Adipocyte (in vitro differentiated cells): ENCODE measurements around the gene GLYATL2.
A peak's percentile ranks its signal among the peaks of the same experiment; 100 is the strongest.

Experiments
- DNase-seq: peaks from one replicate; pipeline ENCODE4 v3.0.0-alpha.2; 2015; ENCODE audit warnings: low read depth
- H3K27me3 ChIP-seq: replicated peaks from 2 replicates; pipeline ENCODE4 v1.7.0; 2013; ENCODE audit warnings: mild to moderate bottlenecking, low read length, moderate library complexity; ENCODE audit not compliant: control insufficient read depth, insufficient read depth
- H3K36me3 ChIP-seq: 2 replicates; pipeline ENCODE4 v1.7.0; 2013; ENCODE audit warnings: low read length, mild to moderate bottlenecking, moderate library complexity; ENCODE audit not compliant: control insufficient read depth, insufficient read depth, severe bottlenecking
- H3K4me1 ChIP-seq: 2 replicates; pipeline ENCODE4 v1.7.0; 2013; ENCODE audit warnings: mild to moderate bottlenecking, low read length, moderate library complexity; ENCODE audit not compliant: control insufficient read depth, insufficient read depth
- H3K4me3 ChIP-seq: 2 replicates; pipeline ENCODE4 v1.7.0; 2013; ENCODE audit warnings: mild to moderate bottlenecking, low read length, moderate library complexity
- H3K9ac ChIP-seq: 2 replicates; pipeline ENCODE4 v1.7.0; 2013; ENCODE audit warnings: mild to moderate bottlenecking, low read length, moderate library complexity
- H3K9me3 ChIP-seq: 2 replicates; pipeline ENCODE4 v1.7.0; 2013; ENCODE audit warnings: mild to moderate bottlenecking, low read length, moderate library complexity; ENCODE audit not compliant: control insufficient read depth

The GLYATL2 gene

DNA sequence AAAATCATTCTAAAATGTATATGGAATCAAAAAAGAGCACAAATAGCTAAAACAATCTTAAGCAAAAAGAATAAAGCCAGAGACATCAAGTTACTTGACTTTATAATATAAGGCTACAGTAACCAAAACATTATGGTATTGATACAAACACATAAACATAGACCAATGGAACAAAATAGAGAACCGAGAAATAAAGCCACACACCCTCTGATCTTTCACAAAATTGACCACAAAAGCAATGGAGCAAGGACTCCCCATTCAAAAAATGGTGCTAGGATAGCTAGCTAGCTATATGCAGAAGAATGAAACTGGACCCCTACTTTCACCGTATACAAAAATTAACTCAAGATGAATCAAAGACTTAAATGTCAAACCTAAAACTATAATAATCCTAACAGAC lies 43.2 kb downstream of the GLYATL2 start:
- no peak overlapping the region for H3K9ac ChIP-seq
- no peaks in the 10 kb centered on the region for H3K27me3 ChIP-seq
- no peak overlapping the region for H3K4me3 ChIP-seq
- H3K9me3 ChIP-seq = no peaks in the 10 kb centered on the region
- H3K36me3 ChIP-seq = no peaks in the 10 kb centered on the region
- H3K4me1 ChIP-seq = peaks cover 3% of the 10 kb centered on the region
- DNase-seq = no peak

DNA sequence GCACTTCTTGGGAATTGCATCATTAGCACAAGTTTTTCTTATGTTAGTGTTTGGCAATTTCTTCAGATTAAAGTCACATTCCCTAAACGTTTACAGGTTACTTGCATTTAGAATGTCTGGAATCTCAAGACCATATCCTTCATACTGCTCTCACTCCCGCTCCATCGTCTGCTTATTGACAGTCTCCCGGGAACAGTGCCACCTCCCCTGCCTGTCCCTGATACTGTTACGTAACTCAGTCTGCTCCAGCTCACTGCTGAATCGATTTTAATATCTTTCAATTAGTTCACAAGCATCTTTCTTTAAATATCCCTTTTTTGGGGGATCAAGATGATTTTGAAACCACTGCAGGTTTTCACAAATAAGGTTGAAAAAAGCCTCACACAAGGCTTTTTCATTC lies 48.2 kb downstream of the GLYATL2 start:
- no peak overlapping the region for H3K9ac ChIP-seq
- H3K9me3 ChIP-seq = peaks cover 10% of the 10 kb centered on the region
- no peaks in the 10 kb centered on the region for H3K36me3 ChIP-seq
- peaks cover 6% of the 10 kb centered on the region for H3K4me1 ChIP-seq
- peak; percentile 14 for DNase-seq
- H3K27me3 ChIP-seq = no peaks in the 10 kb centered on the region
- H3K4me3 ChIP-seq = no peak overlapping the region

DNA sequence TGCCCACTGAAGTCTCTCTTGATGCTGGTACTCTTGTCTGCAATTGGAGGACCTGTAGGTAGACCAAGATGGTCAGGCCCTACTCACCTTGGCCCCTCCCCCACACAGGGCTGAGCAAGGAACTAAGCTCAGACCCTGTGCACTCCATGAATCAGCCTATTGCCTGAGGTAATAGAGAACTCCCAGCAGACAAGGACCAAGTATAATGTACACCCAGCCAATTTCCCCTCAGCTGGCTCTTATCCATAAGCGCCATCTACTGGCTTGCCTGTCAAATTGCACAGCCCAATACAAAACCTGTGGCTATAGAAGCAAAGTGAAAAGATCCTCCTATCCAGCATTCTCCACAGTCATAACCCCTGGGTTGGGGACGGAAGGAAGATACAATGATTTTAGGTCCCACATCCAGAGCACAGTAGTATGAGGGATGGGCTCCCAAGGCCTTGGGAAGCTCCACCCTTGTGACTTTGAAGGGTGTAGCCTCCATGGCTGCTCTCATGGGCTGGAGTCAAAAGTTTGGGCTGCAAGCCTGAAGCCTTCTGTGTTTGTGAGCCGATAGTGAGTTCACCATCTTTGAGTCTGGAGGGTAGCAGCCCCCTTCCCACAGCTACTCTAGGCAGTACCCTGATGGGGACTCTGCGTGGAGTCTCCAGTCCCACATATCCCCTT lies 56.0 kb downstream of the GLYATL2 start:
- no peak overlapping the region for H3K9ac ChIP-seq
- no peak overlapping the region for H3K4me3 ChIP-seq
- H3K27me3 ChIP-seq = no peaks in the 10 kb centered on the region
- DNase-seq = peak; percentile 78
- peaks cover 10% of the 10 kb centered on the region for H3K9me3 ChIP-seq
- H3K36me3 ChIP-seq = no peaks in the 10 kb centered on the region
- H3K4me1 ChIP-seq = no peaks in the 10 kb centered on the region

DNA sequence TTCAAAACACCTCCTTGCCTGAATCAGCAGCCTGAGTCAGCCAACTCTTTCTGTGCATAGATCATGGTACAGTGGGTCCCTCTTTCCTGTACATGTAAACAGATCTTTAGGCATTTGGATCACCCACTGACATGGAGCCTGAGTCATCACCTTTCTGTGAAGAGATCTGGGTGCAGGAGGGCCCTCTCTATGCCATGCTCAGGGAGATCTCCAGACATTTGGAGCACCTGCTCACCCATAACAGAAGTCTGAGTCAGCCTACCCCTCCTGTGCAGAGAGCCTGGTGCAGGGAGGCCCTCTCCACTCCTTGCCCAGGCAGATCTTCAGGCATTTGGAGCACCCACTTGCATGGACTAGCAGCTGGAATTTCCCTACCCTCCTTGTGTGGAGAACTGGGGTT lies 56.6 kb downstream of the GLYATL2 start:
- Histone ChIP-seq H3K36me3 (no peaks in the 10 kb centered on the region), H3K4me3 (no peak overlapping the region), H3K27me3 (no peaks in the 10 kb centered on the region), H3K9me3 (peaks cover 5% of the 10 kb centered on the region), H3K4me1 (no peaks in the 10 kb centered on the region), H3K9ac (no peak overlapping the region)
- DNase-seq = peak; percentile 3

DNA sequence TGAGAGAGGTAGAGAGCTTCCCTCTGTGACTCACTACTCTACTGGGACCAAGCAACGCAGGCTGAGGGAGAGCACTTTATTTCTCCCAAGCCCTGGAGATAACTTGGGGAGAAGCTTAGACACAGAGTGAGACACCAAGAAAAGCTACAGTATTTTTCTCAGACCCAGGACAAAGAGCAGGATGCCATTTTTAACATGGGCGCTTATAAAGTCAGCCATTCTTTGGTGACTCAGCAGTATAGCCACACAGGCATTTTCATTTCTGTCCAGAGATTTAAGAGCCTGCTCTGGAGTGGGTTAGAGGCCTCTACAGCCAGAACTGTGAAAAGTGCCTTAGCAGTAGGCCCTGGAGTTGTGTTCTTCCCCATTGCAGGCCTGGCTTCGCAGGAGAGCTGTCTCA lies 57.8 kb downstream of the GLYATL2 start:
- no peak overlapping the region for H3K4me3 ChIP-seq
- H3K9me3 ChIP-seq = no peaks in the 10 kb centered on the region
- no peaks in the 10 kb centered on the region for H3K36me3 ChIP-seq
- no peak overlapping the region for H3K9ac ChIP-seq
- H3K27me3 ChIP-seq = no peaks in the 10 kb centered on the region
- DNase-seq = no peak
- H3K4me1 ChIP-seq = no peaks in the 10 kb centered on the region

DNA sequence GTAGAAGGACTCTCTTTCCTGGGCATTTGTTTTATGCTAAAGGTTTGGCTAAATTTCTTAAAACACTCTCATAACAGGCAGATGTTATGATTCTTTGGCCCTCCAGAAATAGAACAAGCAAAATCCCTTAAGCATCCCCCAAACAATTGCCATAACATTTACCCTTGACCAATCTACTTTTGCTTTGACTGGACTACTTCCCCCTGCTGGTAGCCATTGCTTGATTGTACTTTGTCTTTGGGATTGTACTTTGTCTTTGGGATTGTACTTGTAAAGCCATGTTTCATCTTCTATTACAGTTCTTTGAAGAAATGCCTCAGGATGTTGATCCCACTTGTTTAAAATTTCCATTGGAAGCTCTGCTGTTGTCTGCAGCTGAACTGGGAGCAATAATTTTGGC lies 59.5 kb downstream of the GLYATL2 start:
- Histone ChIP-seq H3K36me3 (no peaks in the 10 kb centered on the region), H3K27me3 (no peaks in the 10 kb centered on the region), H3K9me3 (peaks cover 4% of the 10 kb centered on the region), H3K4me3 (no peak overlapping the region), H3K4me1 (no peaks in the 10 kb centered on the region), H3K9ac (no peak overlapping the region)
- no peak for DNase-seq
